HEK293 (cell line): Measurements from ENCODE around the gene CSPG4.
A peak's percentile ranks its signal among the peaks of the same experiment; 100 is the strongest.

Experiments used
- GLI4 ChIP-seq: fragments of 450-650 bp; formaldehyde crosslinking; IDR thresholded peaks from 2 replicates; pipeline ENCODE4 v1.5.1; 2016; ENCODE audit warnings: missing biosample characterization, missing genetic modification characterization
- MYNN ChIP-seq: fragments of 450-650 bp; formaldehyde crosslinking; IDR thresholded peaks from 2 replicates; pipeline ENCODE4 v1.5.1; 2016; ENCODE audit warnings: missing biosample characterization, missing genetic modification characterization, borderline replicate concordance
- PRDM1 ChIP-seq: fragments of 450-650 bp; formaldehyde crosslinking; IDR thresholded peaks from 2 replicates; pipeline ENCODE4; 2016; ENCODE audit warnings: missing biosample characterization, missing genetic modification characterization
- YY1 ChIP-seq: fragments of 450-650 bp; formaldehyde crosslinking; IDR thresholded peaks from 2 replicates; pipeline ENCODE4 v1.5.1; 2018; ENCODE audit warnings: missing biosample characterization, missing genetic modification characterization
- ZBTB7A ChIP-seq: fragments of 450-650 bp; formaldehyde crosslinking; IDR thresholded peaks from 2 replicates; pipeline ENCODE4 v1.5.1; 2016; ENCODE audit warnings: low read depth, missing biosample characterization, missing genetic modification characterization
- ZNF138 ChIP-seq: fragments of 450-650 bp; formaldehyde crosslinking; IDR thresholded peaks from 2 replicates; pipeline ENCODE4 v1.5.1; 2016; ENCODE audit warnings: missing biosample characterization, missing genetic modification characterization, borderline replicate concordance
- ZNF202 ChIP-seq: fragments of 450-650 bp; formaldehyde crosslinking; IDR thresholded peaks from 2 replicates; pipeline ENCODE4 v1.5.1; 2016; ENCODE audit warnings: missing biosample characterization, missing genetic modification characterization, borderline replicate concordance
- ZNF24 ChIP-seq: fragments of 450-650 bp; formaldehyde crosslinking; IDR thresholded peaks from 2 replicates; pipeline ENCODE4 v1.5.1; 2016; ENCODE audit warnings: missing biosample characterization, missing genetic modification characterization
- ZNF596 ChIP-seq: fragments of 450-650 bp; IDR thresholded peaks from 2 replicates; pipeline ENCODE4 v1.5.0; 2018; ENCODE audit warnings: missing biosample characterization, mild to moderate bottlenecking, missing genetic modification characterization, moderate library complexity
- TF ChIP-seq, protein P1 (sequence below): fragments of 450-650 bp; formaldehyde crosslinking; IDR thresholded peaks from 2 replicates; pipeline ENCODE4 v1.5.1; 2016; ENCODE audit warnings: missing biosample characterization, missing genetic modification characterization
- TF ChIP-seq, protein P2 (sequence below): fragments of 450-650 bp; formaldehyde crosslinking; IDR thresholded peaks from 2 replicates; pipeline ENCODE4 v1.5.1; 2016; ENCODE audit warnings: missing biosample characterization, missing genetic modification characterization
- TF ChIP-seq, protein P3 (sequence below): fragments of 450-650 bp; formaldehyde crosslinking; IDR thresholded peaks from 2 replicates; pipeline ENCODE4 v1.5.1; 2016; ENCODE audit warnings: missing biosample characterization, missing genetic modification characterization
- TF ChIP-seq, protein P4 (sequence below): fragments of 450-650 bp; formaldehyde crosslinking; IDR thresholded peaks from 2 replicates; pipeline ENCODE4 v1.5.1; 2016; ENCODE audit warnings: missing biosample characterization, missing genetic modification characterization
- TF ChIP-seq, protein P5 (sequence below): fragments of 450-650 bp; formaldehyde crosslinking; IDR thresholded peaks from 2 replicates; pipeline ENCODE4 v1.5.1; 2016; ENCODE audit warnings: missing biosample characterization, missing genetic modification characterization, low read depth

DNA sequence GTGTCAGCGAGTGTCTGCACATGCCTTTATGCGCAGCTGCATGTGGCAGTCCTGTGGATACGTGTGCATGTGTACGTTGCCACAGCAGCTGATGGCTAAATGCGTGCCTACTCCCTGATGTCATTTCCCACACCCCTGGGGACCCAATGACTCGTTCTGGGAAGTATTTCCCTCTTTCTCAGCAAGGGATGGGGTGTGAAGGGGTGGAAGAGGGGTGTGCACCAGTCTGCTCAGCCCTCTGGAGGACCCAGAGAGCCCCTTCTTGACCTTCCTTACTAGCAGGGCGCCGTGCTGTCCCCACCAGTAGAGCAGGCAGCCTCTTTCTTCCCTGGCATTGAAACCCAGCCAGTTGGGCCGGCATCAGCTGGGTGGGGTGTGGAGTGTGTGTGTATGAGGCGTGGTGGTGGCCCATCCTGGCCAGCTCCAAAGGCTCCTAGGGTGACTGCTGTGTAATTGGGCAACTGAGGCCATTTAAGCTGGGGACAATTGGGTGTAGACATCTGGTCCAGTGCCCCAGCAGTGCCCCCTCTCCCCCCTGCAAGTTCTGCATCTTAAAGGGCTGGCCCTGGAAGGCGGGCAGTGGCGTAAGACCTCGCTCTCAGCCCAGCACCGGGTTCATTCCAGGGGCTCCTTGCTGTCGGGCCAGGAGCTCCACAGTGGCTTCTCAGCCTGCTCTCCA is 45.7 kb downstream of the CSPG4 start:
- TF ChIP-seq, protein P1, sequence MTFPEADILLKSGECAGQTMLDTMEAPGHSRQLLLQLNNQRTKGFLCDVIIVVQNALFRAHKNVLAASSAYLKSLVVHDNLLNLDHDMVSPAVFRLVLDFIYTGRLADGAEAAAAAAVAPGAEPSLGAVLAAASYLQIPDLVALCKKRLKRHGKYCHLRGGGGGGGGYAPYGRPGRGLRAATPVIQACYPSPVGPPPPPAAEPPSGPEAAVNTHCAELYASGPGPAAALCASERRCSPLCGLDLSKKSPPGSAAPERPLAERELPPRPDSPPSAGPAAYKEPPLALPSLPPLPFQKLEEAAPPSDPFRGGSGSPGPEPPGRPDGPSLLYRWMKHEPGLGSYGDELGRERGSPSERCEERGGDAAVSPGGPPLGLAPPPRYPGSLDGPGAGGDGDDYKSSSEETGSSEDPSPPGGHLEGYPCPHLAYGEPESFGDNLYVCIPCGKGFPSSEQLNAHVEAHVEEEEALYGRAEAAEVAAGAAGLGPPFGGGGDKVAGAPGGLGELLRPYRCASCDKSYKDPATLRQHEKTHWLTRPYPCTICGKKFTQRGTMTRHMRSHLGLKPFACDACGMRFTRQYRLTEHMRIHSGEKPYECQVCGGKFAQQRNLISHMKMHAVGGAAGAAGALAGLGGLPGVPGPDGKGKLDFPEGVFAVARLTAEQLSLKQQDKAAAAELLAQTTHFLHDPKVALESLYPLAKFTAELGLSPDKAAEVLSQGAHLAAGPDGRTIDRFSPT (tag by site-specific recombination), result no peak
- TF ChIP-seq ZNF24 (tag by site-specific recombination) (0 out of 2 replicates have a peak, but pooled peaks have one; percentile 33), ZBTB7A (tag by site-specific recombination) (no peak), ZNF202 (no peak), MYNN (tag by site-specific recombination) (no peak), ZNF138 (tag by site-specific recombination) (no peak), GLI4 (tag by site-specific recombination) (no peak), ZNF596 (tag by site-specific recombination) (no peak), PRDM1 (tag by site-specific recombination) (no peak), YY1 (tag by site-specific recombination) (no peak)
- TF ChIP-seq, protein P2, sequence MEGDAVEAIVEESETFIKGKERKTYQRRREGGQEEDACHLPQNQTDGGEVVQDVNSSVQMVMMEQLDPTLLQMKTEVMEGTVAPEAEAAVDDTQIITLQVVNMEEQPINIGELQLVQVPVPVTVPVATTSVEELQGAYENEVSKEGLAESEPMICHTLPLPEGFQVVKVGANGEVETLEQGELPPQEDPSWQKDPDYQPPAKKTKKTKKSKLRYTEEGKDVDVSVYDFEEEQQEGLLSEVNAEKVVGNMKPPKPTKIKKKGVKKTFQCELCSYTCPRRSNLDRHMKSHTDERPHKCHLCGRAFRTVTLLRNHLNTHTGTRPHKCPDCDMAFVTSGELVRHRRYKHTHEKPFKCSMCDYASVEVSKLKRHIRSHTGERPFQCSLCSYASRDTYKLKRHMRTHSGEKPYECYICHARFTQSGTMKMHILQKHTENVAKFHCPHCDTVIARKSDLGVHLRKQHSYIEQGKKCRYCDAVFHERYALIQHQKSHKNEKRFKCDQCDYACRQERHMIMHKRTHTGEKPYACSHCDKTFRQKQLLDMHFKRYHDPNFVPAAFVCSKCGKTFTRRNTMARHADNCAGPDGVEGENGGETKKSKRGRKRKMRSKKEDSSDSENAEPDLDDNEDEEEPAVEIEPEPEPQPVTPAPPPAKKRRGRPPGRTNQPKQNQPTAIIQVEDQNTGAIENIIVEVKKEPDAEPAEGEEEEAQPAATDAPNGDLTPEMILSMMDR (tag by site-specific recombination), result no peak
- TF ChIP-seq, protein P3, sequence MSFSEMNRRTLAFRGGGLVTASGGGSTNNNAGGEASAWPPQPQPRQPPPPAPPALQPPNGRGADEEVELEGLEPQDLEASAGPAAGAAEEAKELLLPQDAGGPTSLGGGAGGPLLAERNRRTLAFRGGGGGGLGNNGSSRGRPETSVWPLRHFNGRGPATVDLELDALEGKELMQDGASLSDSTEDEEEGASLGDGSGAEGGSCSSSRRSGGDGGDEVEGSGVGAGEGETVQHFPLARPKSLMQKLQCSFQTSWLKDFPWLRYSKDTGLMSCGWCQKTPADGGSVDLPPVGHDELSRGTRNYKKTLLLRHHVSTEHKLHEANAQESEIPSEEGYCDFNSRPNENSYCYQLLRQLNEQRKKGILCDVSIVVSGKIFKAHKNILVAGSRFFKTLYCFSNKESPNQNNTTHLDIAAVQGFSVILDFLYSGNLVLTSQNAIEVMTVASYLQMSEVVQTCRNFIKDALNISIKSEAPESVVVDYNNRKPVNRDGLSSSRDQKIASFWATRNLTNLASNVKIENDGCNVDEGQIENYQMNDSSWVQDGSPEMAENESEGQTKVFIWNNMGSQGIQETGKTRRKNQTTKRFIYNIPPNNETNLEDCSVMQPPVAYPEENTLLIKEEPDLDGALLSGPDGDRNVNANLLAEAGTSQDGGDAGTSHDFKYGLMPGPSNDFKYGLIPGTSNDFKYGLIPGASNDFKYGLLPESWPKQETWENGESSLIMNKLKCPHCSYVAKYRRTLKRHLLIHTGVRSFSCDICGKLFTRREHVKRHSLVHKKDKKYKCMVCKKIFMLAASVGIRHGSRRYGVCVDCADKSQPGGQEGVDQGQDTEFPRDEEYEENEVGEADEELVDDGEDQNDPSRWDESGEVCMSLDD (tag by site-specific recombination), result no peak
- TF ChIP-seq, protein P4, sequence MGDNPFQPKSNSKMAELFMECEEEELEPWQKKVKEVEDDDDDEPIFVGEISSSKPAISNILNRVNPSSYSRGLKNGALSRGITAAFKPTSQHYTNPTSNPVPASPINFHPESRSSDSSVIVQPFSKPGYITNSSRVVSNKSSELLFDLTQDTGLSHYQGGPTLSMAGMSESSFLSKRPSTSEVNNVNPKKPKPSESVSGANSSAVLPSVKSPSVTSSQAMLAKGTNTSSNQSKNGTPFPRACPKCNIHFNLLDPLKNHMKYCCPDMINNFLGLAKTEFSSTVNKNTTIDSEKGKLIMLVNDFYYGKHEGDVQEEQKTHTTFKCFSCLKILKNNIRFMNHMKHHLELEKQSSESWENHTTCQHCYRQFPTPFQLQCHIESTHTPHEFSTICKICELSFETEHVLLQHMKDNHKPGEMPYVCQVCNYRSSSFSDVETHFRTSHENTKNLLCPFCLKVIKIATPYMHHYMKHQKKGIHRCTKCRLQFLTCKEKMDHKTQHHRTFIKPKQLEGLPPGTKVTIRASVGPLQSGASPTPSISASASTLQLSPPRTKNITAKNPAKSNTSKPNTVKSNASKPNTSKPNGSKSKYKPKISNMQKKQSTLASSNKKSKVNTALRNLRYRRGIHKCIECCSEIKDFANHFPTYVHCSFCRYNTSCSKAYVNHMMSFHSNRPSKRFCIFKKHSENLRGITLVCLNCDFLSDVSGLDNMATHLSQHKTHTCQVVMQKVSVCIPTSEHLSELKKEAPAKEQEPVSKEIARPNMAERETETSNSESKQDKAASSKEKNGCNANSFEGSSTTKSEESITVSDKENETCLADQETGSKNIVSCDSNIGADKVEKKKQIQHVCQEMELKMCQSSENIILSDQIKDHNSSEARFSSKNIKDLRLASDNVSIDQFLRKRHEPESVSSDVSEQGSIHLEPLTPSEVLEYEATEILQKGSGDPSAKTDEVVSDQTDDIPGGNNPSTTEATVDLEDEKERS (tag by site-specific recombination), result no peak
- TF ChIP-seq, protein P5, sequence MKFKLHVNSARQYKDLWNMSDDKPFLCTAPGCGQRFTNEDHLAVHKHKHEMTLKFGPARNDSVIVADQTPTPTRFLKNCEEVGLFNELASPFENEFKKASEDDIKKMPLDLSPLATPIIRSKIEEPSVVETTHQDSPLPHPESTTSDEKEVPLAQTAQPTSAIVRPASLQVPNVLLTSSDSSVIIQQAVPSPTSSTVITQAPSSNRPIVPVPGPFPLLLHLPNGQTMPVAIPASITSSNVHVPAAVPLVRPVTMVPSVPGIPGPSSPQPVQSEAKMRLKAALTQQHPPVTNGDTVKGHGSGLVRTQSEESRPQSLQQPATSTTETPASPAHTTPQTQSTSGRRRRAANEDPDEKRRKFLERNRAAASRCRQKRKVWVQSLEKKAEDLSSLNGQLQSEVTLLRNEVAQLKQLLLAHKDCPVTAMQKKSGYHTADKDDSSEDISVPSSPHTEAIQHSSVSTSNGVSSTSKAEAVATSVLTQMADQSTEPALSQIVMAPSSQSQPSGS, result no peak
